MM.1S (cell line): Measurements from ENCODE around the gene RCE1.
A peak's percentile ranks its signal among the peaks of the same experiment; 100 is the strongest.

Experiments used
- DNase-seq: peaks from one replicate; pipeline ENCODE4 v3.0.0-alpha.2; 2015
- H2AFZ ChIP-seq: fragments of 300-600 bp; sonication (generic); 2 replicates; pipeline ENCODE4 v1.6.0; 2016; ENCODE audit warnings: antibody characterized with exemption, low read length
- H3F3A ChIP-seq: fragments of 300-600 bp; sonication (generic); 2 replicates; pipeline ENCODE4 v1.6.1; 2016; ENCODE audit warnings: mild to moderate bottlenecking, antibody characterized with exemption, low read length, moderate library complexity, mixed read lengths; ENCODE audit not compliant: insufficient read depth
- H3K27ac ChIP-seq: fragments of 300-600 bp; sonication (generic); 2 replicates; pipeline ENCODE4 v1.5.1; 2016; ENCODE audit warnings: mild to moderate bottlenecking, low read length
- H3K27me3 ChIP-seq: fragments of 300-600 bp; sonication (generic); replicated peaks from 2 replicates; pipeline ENCODE4 v1.6.0; 2016; ENCODE audit warnings: low read length; ENCODE audit not compliant: insufficient read depth
- H3K36me3 ChIP-seq: fragments of 300-600 bp; sonication (generic); replicated peaks from 2 replicates; pipeline ENCODE4 v1.6.1; 2016; ENCODE audit warnings: mild to moderate bottlenecking, low read length, mixed read lengths; ENCODE audit not compliant: insufficient read depth
- H3K4me1 ChIP-seq: fragments of 300-600 bp; sonication (generic); 2 replicates; pipeline ENCODE4 v1.6.1; 2016; ENCODE audit warnings: low read length, mixed read lengths
- H3K4me2 ChIP-seq: fragments of 300-600 bp; sonication (generic); 2 replicates; pipeline ENCODE4 v1.6.0; 2016; ENCODE audit warnings: low read depth, low read length
- H3K4me3 ChIP-seq: fragments of 300-600 bp; sonication (generic); 2 replicates; pipeline ENCODE4 v1.5.1; 2016; ENCODE audit warnings: low read length, mixed read lengths
- H3K79me2 ChIP-seq: fragments of 300-600 bp; sonication (generic); 2 replicates; pipeline ENCODE4 v1.6.1; 2016; ENCODE audit warnings: mixed run types, low read length, mixed read lengths
- H3K9ac ChIP-seq: fragments of 300-600 bp; sonication (generic); 2 replicates; pipeline ENCODE4 v1.6.1; 2016; ENCODE audit warnings: low read length, mixed read lengths
- H3K9me2 ChIP-seq: fragments of 300-600 bp; sonication (generic); replicated peaks from 2 replicates; pipeline ENCODE4 v1.6.1; 2016; ENCODE audit warnings: mild to moderate bottlenecking, low read length, mixed read lengths; ENCODE audit not compliant: insufficient read depth
- H3K9me3 ChIP-seq: fragments of 300-600 bp; sonication (generic); replicated peaks from 2 replicates; pipeline ENCODE4 v1.6.1; 2016; ENCODE audit warnings: mild to moderate bottlenecking, low read length, mixed read lengths; ENCODE audit not compliant: insufficient read depth
- H4K20me1 ChIP-seq: fragments of 300-600 bp; sonication (generic); 2 replicates; pipeline ENCODE4 v1.6.1; 2016; ENCODE audit warnings: mild to moderate bottlenecking, low read length, moderate library complexity, mixed read lengths; ENCODE audit not compliant: insufficient read depth
- EZH2 ChIP-seq: fragments of 300-600 bp; sonication (generic); optimal IDR thresholded peaks from 2 replicates; pipeline ENCODE3; 2017; ENCODE audit warnings: low read depth, mild to moderate bottlenecking, antibody characterized with exemption, low read length, mixed read lengths
- EZH2phosphoT487 ChIP-seq: fragments of 300-600 bp; sonication (generic); IDR thresholded peaks from 2 replicates; pipeline ENCODE4 v1.6.1; 2018; ENCODE audit warnings: antibody characterized with exemption, low read length
- TF ChIP-seq, protein P1 (sequence below): fragments of 300-600 bp; sonication (generic); IDR thresholded peaks from 2 replicates; pipeline ENCODE4 v1.5.1; 2016; ENCODE audit warnings: antibody characterized with exemption, low read length, mixed read lengths

RCE1 gene

DNA sequence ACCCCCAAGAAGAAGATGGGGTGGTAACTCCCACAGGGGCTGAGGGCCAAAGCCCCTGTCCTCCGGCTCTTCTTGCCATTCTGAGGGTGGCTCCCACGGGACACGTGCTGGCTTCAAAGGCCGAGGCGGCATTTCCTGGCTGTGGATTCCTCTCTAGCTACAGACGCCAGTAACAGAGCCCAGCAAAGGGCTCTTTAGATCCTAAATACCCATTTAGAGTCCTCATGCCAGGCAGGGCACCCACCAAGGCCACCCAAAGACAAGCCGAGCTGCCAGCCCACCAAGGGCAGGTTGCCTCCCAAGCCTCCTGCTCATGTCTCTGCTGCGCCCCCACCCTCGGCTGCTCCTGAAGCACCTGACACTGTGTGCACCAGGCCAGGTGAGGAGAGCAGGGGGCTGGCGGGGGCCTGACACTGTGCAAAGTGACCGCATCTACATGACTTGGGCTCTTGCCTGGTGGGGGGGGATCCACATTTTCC is 19.4 kb downstream of the RCE1 start:
- Histone ChIP-seq H3K9ac (no peak overlapping the region), H3K4me3 (no peak overlapping the region), H3K9me2 (no peaks in the 10 kb centered on the region), H3K79me2 (no peaks in the 10 kb centered on the region), H3K36me3 (no peaks in the 10 kb centered on the region), H4K20me1 (no peaks in the 10 kb centered on the region), H3F3A (peaks cover 15% of the 10 kb centered on the region), H3K4me1 (peaks cover 25% of the 10 kb centered on the region), H3K27me3 (peaks cover 7% of the 10 kb centered on the region; the same call in 1 of the 2 replicates), H3K9me3 (no peaks in the 10 kb centered on the region), H2AFZ (no peak overlapping the region), H3K27ac (no peak overlapping the region), H3K4me2 (no peak overlapping the region)
- TF ChIP-seq EZH2 (no peak), EZH2phosphoT487 (no peak)
- TF ChIP-seq, protein P1, sequence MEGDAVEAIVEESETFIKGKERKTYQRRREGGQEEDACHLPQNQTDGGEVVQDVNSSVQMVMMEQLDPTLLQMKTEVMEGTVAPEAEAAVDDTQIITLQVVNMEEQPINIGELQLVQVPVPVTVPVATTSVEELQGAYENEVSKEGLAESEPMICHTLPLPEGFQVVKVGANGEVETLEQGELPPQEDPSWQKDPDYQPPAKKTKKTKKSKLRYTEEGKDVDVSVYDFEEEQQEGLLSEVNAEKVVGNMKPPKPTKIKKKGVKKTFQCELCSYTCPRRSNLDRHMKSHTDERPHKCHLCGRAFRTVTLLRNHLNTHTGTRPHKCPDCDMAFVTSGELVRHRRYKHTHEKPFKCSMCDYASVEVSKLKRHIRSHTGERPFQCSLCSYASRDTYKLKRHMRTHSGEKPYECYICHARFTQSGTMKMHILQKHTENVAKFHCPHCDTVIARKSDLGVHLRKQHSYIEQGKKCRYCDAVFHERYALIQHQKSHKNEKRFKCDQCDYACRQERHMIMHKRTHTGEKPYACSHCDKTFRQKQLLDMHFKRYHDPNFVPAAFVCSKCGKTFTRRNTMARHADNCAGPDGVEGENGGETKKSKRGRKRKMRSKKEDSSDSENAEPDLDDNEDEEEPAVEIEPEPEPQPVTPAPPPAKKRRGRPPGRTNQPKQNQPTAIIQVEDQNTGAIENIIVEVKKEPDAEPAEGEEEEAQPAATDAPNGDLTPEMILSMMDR = no peak
- DNase-seq = no peak

DNA sequence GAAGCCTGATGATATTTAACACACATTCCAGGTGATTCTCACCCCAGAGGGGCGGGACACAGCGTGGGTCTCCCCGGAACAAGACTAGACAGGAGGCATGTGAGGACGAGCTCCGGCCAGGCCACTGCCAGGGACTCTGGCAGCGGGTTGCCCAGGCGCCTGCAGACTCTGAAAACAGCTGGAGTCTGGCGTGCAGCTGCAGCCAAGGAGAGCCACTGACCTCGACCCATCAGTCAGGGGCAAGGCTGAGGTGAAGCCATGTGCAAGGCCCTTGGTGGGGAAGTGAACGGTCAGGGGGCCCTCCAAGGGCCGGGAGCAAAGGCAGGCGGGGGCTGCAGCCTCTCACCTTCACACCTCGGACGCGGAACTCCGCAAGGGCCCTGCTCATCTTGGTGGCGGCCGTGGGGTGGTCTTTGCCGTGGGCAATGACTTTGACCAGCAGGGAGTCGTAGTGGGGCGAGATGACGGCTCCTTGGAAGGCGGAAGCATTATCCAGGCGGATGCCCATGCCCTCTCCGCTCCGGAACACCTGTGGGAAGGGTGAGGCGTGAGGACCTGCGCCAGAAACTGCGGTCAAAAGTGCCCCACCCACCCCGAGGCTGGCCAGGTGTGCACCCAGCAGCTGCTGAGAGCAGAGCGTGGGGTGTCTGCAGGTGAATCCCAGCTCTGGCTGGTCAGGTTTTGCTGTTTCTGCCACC is 20.3 kb downstream of the RCE1 start:
- H3F3A ChIP-seq = peaks cover 15% of the 10 kb centered on the region
- H3K79me2 ChIP-seq = no peaks in the 10 kb centered on the region
- H3K27ac ChIP-seq = peak overlapping the region; percentile 35; the same call in 1 of the 2 replicates
- H3K9me3 ChIP-seq = no peaks in the 10 kb centered on the region
- peaks cover 7% of the 10 kb centered on the region; the same call in 1 of the 2 replicates for H3K27me3 ChIP-seq
- H3K9me2 ChIP-seq = no peaks in the 10 kb centered on the region
- peaks cover 25% of the 10 kb centered on the region for H3K4me1 ChIP-seq
- H4K20me1 ChIP-seq = no peaks in the 10 kb centered on the region
- H2AFZ ChIP-seq = peak overlapping the region; percentile 60; the same call in 1 of the 2 replicates
- no peak overlapping the region for H3K4me3 ChIP-seq
- peak; percentile 36 for DNase-seq
- TF ChIP-seq, protein P1 = no peak
- TF ChIP-seq EZH2 = no peak
- no peak for TF ChIP-seq EZH2phosphoT487
- no peaks in the 10 kb centered on the region for H3K36me3 ChIP-seq
- H3K9ac ChIP-seq = no peak overlapping the region
- peak overlapping the region; percentile 92; the same call in 1 of the 2 replicates for H3K4me2 ChIP-seq

DNA sequence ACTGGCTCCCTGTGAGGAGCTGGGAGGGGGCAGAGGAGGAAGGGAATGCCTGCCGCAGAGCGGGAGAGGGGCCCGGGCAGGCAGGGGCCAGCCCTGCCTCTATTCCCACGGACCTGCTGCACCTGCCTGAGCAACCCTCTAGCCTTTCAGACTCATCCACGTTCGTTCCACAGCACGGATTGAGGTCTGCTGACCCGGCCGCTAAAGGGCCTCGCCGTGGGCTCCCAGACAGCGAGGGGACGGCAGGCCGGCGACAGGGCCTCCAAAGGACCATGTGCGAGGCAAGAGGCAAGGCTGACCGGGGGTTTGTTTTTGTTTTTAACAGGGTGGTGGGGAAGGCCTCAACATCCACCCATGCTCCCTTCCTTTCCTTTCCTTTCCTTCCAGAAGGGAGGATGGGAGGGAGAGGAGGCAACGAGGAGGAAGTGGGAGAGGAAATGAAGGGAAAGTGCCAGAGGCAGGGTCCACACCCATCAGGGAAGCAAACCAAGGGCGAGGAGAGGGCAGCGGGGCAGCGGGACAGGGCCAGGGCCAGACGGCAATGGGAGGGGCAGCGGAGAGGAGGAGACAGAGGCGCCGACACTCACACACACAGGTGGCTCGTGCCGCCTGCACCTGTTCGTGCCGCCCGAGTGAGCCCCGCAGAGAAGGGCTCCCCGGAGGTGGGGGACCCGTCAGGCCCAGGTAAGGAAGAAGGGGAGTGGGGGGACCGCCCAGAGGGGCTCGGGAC is 21.1 kb downstream of the RCE1 start:
- TF ChIP-seq EZH2 (no peak), EZH2phosphoT487 (no peak)
- TF ChIP-seq, protein P1 = no peak
- Histone ChIP-seq H4K20me1 (no peaks in the 10 kb centered on the region), H3K79me2 (no peaks in the 10 kb centered on the region), H3K9ac (peak overlapping the region; percentile 20; the same call in 1 of the 2 replicates), H3F3A (peaks cover 15% of the 10 kb centered on the region), H3K9me2 (no peaks in the 10 kb centered on the region), H3K4me3 (peak overlapping the region; percentile 39), H3K36me3 (no peaks in the 10 kb centered on the region), H3K4me2 (peak overlapping the region; percentile 92), H3K27ac (peak overlapping the region; percentile 35; the same call in 1 of the 2 replicates), H2AFZ (peak overlapping the region; percentile 60), H3K9me3 (no peaks in the 10 kb centered on the region), H3K4me1 (peaks cover 29% of the 10 kb centered on the region), H3K27me3 (peaks cover 7% of the 10 kb centered on the region; the same call in 1 of the 2 replicates)
- peak; percentile 47 for DNase-seq
